ENCODE measurements around the gene ZNF784.
A peak's percentile ranks its signal among the peaks of the same experiment; 100 is the strongest.

Gene ZNF784

DNA sequence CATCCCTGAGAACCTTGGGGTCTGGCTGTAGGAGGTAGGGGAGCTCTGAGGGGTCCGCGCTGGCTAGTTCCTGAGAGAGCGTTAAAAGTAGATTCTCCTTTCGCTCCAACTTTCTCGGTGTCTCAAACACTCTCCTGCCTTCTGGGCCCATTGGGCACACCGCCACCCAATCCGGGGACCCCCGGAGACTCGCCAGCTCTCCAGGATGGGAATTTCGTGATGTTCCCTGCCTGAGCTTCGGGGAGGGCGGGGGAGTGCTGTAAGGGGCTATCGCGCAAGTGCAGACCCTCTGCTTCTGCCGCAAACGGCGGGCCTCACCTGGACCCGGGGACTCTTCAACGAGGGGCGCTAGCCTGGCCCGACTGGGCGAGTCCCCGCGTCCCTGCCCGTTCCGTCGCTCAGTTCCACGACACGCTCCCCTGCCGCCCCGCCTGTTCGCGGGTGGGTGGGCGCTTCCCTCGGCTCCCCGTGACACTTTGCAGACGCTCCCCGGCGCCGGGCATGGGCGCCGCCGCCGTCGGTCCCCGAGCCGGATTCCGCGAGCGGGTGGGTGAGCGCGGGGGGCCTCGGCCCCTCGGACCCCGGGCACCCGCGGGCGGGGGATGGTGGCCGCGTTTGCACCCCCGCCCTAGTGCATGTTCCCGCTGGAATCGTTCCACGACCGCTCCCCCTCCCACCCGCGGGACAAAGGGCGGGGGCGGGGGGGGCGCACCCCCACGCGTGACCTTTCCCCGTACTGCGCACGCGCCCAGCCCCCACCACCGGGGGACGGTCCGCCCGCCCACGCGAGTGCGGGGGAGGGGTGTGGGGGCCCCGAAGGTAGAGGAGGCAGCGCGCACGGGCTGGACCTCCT, 23.6 kb upstream of the ZNF784 start, which contains the start of gene CCDC106:
Gene CCDC106 (plus strand): TSS at position 481 of the 853 bp plus-strand sequence. CDS start 835 bp downstream, outside the sequence.
- TF ChIP-seq CTCF (IDR thresholded peaks at IDR 0.05; ENCODE audit: low read depth, low read length): no peak
- DNase-seq (ENCODE audit: low read depth in 2 of 2): peak; percentile 60 to 86

GRCh38 chr19:55646889-55647731, 22.7 kb upstream of the ZNF784 start:
- DNase-seq (ENCODE audit: low read depth in 2 of 2): no peak
- no peak for TF ChIP-seq CTCF (IDR thresholded peaks at IDR 0.05; ENCODE audit: low read depth, low read length)
- peak overlapping the region; percentile 74 to 77 for H3K4me3 ChIP-seq (replicated peaks in 1 of 2; ENCODE audit: low read depth in 2 of 2, low read length in 2 of 2)

More for the DNA sequence above, 23.6 kb upstream of the ZNF784 start, which contains the start of gene CCDC106:
- peak within 1 kb of the TSS; percentile 74 to 77 for H3K4me3 ChIP-seq (replicated peaks in 1 of 2; ENCODE audit: low read depth in 2 of 2, low read length in 2 of 2)

- DNase-seq (ENCODE audit: low read depth in 2 of 2): no peak
- H3K4me3 ChIP-seq (replicated peaks in 1 of 2; ENCODE audit: low read depth in 2 of 2, low read length in 2 of 2): no peak overlapping the region
- TF ChIP-seq CTCF (IDR thresholded peaks at IDR 0.05; ENCODE audit: low read depth, low read length): no peak
Measured at GRCh38 chr19:55645512-55645881, 21.1 kb upstream of the ZNF784 start.

- no peak for TF ChIP-seq CTCF (IDR thresholded peaks at IDR 0.05; ENCODE audit: low read depth, low read length)
- DNase-seq (ENCODE audit: low read depth in 2 of 2): no peak
- peak overlapping the region in 1 of 2 donors; percentile 81 for H3K4me3 ChIP-seq (replicated peaks in 1 of 2; ENCODE audit: low read depth in 2 of 2, low read length in 2 of 2)
Measured at GRCh38 chr19:55644842-55645511, 20.6 kb upstream of the ZNF784 start.

DNA sequence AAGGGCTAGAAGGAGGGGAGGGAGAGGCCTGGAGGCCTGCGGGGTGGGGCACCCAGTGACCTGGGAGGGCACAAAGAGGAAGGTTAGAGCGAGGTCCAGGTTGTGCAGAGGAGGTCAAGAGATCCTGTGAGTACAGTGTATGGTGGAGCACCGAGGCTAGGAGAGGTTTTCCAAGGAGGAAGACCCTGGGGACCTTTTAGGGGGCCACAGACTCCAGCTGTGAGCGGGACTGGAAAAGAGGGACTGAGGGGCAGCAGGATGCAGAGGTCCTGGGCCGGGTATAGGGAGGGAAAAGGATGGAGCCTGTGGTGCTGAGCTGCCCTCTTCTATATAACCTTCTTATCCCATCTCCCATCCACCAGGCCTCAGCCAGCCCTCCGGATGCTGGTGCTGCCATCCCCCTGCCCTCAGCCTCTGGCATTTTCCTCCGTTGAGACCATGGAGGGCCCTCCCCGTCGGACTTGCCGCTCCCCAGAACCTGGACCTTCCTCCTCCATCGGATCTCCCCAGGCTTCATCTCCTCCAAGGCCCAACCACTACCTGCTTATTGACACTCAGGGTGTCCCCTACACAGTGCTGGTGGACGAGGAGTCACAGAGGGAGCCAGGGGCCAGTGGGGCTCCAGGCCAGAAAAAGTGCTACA, 19.9 kb upstream of the ZNF784 start:
- TF ChIP-seq CTCF (IDR thresholded peaks at IDR 0.05; ENCODE audit: low read depth, low read length): no peak
- no peak for DNase-seq (ENCODE audit: low read depth in 2 of 2)
- H3K4me3 ChIP-seq (replicated peaks in 1 of 2; ENCODE audit: low read depth in 2 of 2, low read length in 2 of 2): peak overlapping the region; percentile 81 to 88

DNA sequence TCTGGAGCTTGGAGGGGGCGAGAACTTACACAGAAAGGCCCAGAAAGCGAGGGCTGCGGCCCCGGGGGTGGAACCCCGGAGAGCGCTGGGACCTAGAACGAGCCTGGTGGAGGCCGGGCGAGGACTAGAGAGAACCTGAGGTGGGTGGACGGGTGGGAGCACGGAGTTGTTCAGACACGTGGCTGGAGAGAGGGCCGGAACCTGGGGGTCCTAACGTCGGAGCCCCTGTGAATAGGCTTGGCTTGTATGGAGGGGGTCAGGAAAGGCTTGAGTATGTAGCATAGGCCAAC, 19.5 kb upstream of the ZNF784 start:
- TF ChIP-seq CTCF (IDR thresholded peaks at IDR 0.05; ENCODE audit: low read depth, low read length): no peak
- DNase-seq (ENCODE audit: low read depth in 2 of 2): no peak
- peak overlapping the region; percentile 81 to 88 for H3K4me3 ChIP-seq (replicated peaks in 1 of 2; ENCODE audit: low read depth in 2 of 2, low read length in 2 of 2)
